Stimulated activated CD8-positive, alpha-beta memory T cell treated with anti-CD3 and anti-CD28 coated beads, Interleukin-7, amount 100 ng/mL, for 1 hour (primary cell): ENCODE measurements around the gene TRMT61A.

Source experiments
- DNase-seq, 2 donors: peaks; one replicate each; pipeline ENCODE4 v3.0.0-alpha.2; 2020; ENCODE audit warnings: low read depth in 2 of 2

The TRMT61A gene

DNA sequence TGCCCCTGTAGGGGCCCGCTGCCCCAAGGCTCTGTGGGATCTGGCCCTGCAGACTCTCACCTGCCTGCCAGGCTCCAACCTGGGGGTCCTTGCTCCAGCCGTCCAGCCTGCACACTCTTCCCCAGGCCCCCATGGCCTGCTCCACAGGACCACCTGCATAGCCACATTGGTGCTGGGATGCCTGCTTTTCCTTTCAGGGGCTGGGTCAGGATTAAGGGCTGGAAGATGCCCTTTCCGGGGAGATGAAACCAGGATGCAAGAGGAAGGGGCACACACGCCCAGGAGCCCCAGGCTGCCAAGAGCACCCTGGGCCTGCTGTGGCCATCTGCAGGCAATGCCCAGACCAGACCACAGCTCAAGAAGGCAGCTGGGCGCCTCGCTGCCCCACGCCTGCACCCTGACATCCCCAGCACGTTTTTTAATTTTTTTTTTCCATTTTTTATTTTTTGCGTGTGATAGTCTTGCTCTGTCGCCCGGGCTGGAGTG, 18.5 kb downstream of the TRMT61A start:
- DNase-seq: no peak

DNA sequence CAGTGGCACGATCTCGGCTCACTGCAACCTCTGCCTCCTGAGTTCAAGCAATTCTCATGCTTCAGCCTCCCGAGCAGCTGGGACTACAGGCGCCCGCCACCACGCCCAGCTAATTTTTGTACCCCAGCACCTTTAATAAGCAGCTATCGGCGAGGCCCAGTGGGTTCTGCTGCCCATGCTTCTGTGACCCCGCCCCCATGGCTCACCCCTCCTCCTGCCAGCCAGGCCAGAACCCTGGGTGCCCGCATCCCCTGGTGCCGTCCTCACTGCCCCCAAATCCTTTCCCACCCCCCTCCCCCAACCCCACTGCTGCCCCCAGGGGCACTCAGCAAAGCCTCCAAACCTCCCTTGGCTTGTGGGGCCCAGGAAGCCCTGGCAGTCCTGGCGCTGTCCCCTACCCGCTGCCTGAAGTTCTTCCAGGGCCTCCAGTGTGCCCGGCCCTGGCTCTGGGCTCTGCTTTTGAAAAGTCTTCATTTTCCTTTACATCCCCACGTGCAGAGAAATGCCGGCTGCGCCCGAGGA, 19.0 kb downstream of the TRMT61A start:
- DNase-seq: no peak

DNA sequence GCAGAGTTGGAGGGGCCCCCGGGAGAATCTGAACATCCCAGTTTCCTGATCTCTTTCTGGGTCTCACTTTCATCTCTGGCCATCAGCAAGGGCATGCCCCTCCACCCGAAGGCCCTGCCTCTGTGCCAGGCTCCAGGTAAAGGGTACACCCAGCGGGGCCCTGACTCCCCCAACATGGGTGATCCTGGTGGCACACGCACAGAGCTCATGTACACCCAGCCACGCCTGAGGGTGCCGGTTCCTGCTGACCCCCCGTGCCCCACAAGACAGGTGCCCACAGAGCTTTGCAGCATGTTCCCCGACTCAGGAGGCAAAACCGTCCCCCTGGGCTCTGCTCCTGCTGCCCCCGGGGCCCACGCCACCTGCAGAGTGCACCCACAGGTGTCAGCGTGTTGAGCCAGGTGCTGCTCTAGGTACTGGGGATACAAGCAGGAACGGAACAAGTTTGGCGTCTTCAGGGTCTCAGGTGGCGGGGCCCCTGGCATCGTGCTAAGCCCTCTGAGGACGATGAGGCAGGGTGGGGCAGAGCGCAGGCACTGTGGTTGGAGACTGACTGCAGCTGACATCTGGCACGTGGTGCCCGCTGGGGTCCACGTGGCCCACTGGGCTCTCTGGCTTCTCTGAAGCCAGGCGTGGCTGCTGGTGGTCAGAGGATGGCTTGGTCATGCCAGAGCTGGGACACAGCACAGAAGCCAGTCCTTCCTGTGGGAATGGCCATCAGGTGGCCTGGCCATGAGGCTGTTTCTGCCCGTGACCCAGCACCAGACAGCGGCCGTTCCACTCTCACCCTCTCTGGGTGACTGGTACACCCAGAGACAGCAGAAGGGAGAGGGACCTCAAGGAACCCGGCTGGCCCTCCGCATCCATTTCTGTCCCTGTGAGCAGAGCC, 19.7 kb downstream of the TRMT61A start:
- DNase-seq: no peak

DNA sequence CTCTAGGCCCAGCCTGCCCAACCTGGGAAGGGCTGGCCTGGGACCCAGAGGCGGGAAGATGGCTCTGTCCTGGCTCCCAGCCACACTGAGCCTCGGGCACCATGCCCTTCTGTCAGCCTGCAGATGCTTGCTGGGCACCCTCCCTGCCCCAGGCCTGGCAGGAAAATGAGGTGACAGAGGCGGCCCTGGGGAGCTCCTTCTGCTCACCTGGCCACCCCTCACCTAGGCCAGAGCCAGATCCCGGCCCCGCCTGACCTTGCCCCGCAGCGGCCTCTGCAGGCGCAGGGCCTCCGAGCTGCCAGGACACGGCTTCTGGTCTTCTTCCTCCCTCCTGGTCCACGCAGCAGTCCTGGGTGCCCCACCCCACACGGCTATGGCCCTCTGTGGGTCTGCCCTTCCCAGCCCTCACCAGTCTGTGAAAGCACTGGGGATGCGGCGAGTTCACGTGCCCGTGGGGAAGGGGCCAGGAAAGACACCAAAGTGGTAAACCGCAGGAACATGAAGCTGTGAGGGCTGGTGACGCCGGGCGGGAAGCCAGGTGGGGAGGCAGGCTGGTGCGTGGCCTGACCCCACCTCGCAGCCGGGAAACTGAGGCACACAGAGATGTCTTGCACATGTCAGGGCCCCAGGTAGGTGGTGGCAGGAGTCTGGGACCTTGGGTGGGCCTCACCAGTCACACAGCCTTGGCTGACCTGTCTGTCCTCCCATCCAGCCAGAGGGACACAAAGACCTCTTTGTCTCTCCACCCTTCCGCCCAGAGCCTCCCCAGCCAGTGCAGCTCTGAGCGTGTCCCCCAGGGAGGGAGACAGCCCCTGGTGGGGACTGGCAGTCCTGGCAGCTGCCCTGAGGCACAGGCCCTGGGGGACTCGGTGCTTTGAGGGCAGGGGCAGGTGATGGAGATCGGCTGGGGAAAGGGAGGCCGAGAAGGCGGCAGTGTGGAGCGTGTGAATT, 20.6 kb downstream of the TRMT61A start:
- no peak for DNase-seq

DNA sequence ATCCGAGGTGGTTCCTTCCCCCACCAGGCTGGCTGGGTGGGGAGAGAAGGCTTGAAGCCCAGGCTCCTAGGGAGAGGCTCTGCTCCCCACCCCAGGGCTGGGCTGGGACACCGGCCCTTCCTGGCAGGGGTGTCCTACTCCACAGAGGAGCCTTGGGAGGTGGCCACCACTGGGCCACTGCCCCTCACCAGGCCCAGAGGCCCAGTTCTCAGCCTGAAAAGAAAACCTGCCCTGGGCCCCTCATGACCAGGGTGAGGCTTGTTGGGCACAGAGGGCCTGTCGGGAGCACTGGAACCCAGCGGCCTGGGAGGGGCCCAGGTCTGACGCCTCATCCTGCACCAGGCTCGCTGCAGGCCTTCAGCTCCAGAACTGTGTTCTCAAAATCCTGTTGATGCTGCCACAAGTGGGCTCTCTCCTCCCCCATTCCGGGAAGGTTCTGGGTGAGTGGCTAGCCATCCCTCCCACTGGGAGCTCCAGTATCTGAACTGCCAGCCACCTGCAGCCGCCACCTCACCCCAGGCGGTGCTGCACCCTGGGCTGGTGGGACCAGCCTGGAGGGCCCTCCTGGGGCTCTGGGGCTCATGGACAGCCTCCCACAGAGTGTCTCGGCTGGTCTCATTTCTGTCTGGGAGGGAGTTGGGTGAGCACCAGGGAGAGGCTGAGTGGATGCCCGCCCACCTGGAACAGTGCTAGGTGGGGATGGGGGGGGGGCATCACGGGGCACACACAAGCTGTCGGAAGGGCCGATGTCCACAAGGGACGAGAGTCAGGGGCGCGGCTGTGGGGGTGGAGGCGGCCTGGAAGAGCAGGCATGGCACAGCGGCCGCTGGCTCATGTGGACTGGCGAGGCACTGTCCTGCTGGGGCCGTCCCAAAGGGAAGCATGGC, 21.7 kb downstream of the TRMT61A start:
- DNase-seq: no peak

DNA sequence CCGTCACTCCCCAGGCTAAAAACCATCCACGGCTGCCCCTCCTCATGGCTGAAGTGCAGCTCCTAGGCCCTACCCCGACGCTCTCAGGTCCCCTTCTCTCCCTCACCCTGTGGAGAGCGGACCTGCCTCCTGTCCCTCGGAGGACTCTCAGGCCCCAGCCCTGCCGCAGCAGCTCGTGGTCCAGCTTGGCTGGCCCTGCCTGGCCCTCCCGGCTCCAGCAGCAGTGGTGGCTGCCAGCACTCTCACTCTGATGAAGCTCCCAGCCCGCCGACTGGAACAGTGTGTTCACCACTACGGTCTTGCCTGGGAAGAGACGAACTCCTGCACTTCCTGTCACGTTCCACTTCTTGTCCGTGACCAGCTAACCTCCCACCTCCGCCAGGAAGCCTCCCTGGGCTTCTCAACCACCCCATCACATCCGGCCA, 22.4 kb downstream of the TRMT61A start:
- no peak for DNase-seq

DNA sequence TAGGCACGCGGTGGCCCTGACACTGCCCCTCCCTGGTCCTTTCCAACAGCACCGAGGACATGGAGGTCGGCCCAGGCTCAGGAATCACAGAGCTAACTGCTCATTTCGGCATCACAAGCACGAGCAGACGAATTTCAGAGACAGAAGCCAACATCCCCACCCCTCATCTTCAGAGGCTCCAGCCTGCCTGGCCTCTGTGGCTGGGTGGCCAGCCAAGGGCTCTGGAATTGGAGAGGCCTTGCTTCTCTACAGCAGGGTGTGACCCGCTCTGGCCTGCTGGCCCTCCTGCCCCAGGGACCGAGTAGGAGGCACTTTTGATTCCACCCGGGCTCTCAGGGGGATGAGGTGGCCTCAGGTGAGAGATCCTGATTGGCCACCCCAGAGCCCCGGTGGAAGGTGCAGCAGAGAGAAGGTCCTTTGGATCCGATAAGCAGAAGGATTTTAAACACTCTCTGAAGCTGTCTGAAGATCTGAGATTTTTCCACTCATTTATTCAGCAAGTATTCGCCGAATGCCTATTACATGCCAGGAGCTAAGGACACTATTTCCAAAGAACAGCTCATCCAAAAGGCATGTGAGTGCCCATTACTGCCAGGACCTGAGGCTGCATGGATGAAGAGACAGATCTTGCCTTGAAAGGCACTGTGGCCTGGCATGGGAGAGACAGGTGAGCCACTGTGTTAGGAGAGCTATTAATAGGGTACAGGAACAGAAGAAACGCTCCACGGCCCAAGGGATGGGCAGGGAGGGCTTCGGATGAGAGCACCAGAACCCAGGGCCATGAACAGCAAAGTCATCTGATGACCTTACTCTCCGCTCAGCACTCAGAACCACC, 23.2 kb downstream of the TRMT61A start:
- no peak for DNase-seq

DNA sequence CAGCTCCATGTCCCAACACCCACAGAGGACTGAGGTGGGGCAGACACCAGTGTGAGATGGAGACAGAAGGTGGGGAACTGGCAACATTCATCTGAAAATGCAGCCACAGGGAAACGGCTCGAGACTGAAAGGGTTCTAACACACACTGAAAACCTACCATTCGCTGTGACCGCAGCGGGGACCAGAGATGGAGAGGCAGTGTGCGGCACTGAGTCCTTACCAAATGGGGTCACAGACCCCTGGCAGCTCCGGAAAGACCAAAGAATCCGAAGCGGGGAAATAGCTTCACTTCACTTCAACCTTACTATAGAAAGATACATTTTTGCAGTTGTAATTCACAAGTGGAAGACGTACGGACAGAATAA, 23.8 kb downstream of the TRMT61A start:
- no peak for DNase-seq

DNA sequence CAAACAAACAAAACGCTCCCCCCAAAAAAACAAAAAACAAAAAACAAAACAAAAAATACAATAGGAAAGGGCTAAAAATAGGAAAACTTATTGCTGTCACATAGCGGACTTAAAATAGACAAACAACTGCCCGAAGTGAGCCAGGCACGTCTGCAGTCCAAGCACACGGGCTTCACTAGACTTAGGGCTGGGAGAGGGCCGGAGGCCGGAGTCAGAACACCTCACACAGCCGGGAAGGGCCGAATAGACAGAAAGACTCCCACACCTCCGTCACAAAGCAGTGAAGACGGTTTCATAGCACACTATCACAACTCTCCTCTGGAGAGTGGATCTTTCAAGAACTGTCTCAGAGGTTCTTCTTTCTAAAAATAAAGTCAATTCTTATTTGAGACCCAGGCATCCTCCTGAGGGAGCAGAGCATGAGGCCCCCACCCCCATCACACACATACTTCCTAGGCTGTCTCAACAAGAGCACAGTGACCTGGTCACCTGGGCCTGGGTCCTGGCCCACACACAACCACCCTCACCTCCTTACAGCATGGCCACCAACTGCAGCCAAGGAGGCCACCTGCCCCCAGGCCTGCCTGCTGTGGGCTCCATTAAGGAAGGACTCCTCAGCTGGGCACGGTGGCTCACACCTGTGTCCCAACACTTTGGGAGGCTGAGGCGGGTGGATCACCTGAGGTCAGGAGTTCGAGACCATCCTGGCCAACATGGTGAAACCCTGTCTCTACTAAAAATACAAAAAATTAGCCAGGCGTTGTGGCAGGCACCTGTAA, 26.8 kb downstream of the TRMT61A start:
- no peak for DNase-seq

DNA sequence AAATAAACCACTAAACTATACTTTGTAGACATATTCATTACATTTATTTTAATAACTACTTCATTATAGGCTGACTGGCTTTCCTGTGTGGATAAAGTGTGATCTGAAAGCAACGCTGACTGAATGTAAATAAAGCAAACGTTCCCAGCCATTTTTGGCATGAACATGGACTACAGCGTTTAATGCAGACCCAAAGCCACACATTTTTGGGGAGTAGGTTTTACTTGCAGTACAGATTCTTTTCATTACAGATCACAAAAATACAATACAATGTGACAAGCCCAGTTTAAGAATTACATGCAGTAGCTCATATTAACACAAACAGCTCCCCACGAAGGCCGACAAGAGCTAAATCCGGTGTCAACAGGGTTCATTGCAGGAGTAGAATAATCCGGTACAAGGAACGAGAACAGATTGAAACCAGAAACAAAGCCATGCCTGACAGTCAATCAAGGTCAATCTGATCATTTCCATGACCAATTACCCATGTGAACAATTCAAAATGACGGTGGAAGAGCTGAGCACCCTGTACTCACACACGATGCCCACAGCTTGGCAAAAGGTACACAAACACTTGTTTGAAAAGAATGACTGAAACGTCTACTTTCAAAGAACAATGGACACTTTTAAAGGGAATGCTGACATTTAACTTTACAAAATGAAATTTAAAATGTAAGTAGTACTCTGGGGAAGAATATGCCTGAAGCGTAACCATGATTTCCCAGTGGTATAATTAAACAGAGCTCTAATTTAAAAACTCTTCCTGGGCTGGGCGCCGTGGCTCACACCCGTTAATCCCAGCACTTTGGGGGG, 28.2 kb downstream of the TRMT61A start:
- DNase-seq: no peak

DNA sequence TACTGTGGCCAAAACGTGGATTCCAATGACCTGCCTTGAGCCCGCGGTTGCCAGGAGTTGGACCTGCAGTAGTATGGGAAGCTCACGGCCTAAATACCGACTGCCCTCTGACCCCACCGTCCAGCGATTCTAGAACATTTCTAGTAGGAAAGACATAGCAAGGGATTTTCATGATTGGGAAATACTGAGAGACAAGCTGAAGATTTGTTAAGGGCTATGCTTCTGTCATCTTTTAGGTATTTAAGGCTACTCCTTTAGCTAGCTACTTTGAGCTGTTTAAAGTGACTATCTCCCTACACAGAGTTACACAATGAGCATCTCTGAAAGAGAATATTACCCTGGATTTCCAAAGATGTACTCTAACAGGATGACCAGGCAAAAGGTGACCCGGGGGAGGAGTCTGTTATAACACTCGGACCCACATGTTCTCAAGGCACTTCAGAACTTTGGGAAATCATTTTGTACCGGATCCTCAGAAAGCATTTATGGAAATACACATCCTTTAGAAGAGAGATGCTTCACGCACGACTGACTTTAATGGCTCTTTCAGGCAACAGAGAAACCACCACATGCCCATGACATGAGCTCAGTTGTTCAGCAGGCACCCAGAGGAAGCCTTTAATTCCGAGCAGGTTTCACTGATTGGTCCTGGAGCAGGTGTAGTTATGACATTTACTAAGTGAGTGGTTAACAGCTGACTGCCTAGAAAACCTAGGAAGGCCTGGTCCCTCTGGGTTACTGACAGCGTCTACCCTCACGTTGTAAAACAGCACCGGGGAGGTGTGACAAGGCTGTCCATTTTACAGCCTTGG, 29.3 kb downstream of the TRMT61A start:
- no peak for DNase-seq

DNA sequence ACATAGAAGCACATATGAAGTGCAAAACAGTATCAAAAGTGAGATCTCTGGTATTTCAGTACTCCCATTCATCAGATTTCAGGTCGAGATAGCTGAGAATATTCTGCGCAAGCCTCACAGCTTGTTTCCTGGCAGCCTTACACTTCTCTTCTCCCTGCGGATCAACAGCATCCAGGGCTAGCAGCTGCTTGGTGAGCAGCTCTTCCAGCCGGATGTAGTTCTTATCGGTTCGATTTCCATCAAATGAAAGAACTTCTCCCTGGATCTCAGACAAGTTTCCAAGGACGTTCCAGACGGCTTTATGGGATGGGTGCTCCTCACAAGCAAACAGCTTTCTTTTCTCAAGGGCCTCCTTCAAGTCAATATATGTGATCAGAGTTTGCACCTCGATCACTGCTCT, 30.8 kb downstream of the TRMT61A start:
- no peak for DNase-seq

DNA sequence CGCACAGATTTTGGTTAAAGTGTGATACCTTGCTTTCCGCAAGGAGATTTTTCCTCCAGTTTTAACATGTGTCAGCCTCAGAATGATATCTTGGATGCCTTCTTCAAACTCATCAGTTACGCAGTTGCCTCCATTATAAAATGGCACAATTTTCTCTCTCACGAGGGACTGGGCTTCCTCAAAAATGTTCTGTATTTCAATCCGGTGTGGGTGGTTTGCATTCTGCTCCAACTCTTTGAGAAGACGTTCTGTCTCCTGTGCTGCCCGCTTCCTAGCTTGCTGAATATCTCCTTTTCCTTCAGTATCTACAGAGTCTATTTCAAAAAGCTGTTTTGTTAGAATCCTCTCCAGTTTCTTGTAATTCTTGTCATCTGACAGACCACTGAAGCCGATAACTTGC, 31.7 kb downstream of the TRMT61A start:
- no peak for DNase-seq

DNA sequence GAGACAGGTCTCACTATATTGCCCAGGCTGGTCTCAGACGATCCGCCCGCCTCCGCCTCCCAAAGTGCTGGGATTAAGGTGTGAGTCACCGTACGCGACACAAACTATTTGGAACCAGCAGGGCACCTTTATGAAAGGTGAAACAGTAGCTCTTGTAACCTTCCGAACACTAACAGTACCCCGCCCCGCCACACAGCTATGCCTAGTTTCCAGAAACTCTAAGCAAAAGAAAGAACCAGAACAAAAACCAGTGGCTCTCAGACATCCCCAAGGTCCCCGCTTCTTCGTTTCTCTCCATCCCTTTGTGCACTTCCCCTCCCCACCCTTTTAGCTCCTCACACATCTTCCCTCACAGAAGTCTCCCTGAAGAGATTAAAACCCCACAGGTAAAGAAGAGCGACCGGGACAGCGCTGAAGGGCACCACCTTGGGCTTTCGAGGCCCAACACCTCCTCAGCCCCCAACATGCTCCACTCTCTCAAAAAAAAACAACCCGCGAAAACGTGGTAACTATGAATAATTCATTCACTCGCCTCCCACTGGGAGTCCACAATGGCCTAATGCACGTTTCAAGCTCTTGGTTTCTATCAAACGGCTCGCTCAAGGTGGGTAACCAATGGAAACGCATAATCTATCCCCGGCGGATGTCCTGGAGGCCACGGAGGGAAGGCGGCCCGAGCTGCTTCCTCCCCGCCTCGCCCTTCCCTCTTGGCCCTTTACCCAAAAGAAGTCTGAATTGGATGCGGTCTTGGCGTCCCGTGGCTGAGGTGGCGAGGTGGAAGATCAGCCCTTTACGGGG, 32.6 kb downstream of the TRMT61A start:
- peak in 1 of 2 donors; percentile 3 for DNase-seq

DNA sequence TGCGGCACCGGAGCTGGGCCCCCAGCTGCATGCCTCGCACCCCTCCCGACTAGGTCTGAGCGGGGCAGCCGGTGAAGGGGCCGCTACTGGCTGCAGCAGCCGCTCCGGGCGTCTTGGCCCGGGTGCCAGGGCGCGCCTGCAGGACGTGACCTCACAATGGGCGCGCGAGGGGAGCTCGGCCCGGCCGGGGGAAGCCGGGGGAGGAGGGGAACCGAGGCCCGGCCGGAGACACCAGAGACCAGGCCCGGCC, 33.1 kb downstream of the TRMT61A start:
- DNase-seq: no peak

DNA sequence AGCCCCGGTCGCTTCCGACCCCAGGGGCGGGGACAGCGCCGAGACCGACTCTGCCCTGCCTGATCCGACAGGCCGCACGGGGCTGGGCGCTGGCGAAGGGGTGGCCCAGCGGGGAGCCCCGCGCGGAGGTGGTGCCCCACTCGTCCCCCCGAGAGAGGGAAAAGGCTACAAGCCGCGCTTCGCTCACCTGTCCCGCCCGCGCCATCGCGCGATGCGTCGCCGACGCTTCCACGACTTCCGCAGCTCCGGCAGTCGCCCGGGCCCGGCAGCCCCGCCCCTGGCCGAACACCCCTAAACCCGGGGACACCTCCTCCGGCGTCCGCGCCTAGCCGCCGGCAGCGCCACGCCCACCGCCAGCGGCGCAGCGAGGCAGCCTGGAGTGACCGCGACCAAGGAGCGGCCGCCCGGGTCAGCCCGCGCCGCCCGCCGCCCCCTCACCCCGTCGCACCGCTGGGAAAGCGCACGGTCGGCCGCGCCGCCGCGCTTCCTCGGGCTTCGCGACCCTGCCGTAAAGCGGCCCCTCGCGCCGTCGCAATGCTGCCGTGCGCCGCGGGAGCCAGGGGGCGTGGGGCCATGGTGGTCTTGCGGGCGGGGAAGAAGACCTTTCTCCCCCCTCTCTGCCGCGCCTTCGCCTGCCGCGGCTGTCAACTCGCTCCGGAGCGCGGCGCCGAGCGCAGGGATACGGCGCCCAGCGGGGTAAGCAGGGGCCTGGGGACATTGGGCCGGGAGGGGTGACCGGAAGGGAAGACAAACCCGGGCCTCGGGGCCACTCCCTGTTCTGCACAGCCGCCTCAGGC, 33.6 kb downstream of the TRMT61A start, which contains the start of the genes BAG5 and COA8:
TSS of gene BAG5 (minus strand) at position 229 of the 797 bp plus-strand sequence. CDS start 1,493 bp downstream, outside the sequence.
TSS of gene COA8 (plus strand) at position 532 of the 797 bp plus-strand sequence. CDS start at position 574, 42 bp downstream.
- peak; percentile 67 to 72 for DNase-seq
